Raji (cell line): ENCODE results near the gene CLTCL1.

Source experiments
- POLR2A ChIP-seq: IDR thresholded peaks from 2 replicates; pipeline ENCODE4 v1.6.1; 2011; ENCODE audit warnings: low read depth, low read length, control low read depth; ENCODE audit not compliant: insufficient read depth

Gene CLTCL1

DNA sequence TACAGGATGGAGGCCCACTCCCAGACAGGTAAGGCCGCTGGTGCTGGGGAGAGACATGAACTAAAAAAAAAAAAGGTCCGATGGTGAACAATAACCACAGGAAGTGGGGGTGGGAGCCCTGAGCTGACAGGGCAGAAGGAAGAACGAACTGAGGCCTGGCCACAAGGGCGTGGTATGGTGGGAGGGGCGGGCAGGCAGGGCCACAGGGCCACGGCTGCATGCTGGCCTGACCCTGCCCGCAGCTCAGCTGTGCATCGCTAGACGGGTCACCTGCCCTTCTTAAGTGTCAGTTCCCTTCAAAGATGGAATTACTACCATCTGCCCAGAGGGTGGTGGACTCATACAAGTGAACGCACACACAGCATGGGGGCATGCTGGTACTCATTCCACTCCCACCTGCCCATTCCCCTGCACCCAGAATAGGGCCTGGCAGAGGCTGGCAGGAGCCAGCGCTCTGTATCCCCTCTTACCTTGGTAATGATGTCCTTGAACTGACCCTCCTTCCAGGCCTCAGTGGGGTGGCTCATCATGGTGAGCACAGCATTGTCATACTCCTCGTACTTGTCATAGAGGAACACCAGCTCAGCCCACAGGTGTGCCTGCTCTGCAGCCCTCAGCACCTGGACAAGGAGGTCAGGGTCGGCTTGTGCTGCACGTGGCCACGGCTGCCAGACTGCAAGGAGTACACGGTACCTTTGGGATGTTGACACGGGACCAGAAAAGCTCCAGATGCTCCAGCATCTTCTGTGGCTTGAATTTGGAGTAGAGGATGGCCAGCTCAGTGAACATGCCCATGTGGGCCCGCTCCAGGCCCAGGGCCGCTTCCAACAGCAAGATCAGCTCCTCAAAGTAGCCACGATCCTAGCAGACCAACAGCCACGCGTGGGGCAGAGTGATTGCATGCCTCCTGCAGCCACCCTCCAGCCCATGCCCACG, 95.5 kb downstream of the CLTCL1 start:
- TF ChIP-seq POLR2A, result no peak

DNA sequence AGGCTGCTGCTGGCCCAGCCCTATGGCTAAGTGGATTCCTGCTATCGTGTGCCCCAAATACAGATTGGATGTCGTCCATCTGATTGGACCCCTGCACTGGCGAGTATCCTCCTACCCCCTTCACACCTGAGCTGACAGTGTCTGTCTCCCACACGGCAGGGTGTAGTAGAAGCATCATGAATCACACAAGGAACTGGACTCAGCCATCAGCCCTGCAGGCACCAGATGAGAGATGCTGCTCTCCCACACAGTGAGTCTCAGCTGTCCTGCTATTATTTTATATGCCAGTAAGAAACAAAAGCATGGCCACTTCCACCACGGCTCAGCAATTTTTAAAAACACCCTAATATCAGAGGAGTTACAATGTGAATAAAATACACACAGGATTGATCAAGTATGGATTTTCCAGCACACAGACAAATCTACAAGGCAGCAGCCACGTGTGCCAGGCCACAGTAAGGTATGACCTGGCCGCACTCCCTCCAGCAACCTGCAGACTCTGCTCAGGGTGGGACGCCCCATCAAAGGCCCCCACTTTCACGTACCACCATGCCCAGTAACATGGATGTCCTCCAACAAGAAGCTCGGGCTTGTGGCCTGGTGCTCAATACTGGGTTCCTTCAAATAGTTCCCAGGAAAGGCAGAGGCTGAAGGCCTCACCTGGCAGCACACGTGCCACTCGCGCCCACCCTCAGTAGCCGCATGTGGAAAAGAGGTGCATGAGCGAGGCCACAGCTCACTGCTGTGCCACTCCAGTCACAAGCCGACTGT, 96.6 kb downstream of the CLTCL1 start:
- no peak for TF ChIP-seq POLR2A

GRCh38 chr22:19193879-19194278, 97.6 kb downstream of the CLTCL1 start:
- TF ChIP-seq POLR2A, result no peak

- no peak for TF ChIP-seq POLR2A
Observed at GRCh38 chr22:19187716-19188563, 103.6 kb downstream of the CLTCL1 start.

DNA sequence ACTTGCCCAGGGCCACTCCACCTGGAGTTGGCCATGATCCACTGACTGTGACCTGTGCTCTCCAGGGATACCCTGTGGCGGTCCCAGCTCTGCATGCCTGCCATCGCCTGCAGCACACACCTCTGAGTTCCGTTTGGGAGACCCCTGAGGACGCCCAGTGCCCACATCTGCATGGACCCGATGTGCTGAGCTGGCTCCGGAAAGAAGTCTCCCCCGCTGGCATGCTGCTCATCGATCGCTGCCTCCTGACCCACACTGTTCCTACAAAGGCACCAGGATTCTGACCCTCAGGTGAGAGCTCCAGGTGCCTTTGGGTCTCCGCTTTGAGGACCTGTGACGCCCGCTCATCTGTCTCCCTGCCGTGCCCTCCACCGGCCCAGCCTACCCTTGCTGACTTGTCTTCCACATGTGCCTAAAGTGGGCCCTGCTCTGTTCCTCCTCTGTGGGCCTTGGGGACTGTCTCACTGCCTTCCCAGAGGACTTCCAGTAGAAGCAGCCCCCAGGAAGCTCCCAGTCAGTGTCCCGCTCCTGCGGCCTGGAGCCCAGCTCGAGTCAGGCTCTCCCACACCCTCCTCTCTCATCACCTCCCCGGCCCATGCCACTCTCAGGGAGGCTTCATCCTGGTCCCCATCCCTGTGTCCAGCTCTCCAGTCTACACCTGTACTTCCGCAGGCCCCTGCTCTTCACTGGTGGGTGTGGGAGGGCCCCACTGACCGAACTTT, 107.1 kb downstream of the CLTCL1 start:
- no peak for TF ChIP-seq POLR2A

DNA sequence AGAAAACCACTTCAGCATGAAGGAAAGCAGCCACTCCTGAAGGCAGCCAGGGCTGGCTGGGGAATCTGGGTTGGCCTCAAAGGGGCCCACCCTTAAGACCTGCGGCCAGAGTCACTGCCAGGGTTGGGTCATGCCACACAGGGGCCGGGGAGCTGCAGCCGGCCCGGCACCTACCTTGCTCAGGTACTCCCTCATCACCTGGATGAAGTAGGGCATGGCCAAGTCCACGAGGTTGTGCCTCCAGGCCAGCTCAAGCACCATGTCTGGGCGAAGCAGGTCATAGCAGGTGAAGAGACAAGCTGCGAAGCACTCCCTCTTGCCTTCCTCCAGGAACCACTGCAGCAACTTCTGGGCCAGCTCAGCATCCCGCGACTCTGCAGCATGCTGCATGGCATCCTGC, 108.3 kb downstream of the CLTCL1 start:
- TF ChIP-seq POLR2A, result no peak

GRCh38 chr22:19182472-19183157, 108.9 kb downstream of the CLTCL1 start:
- TF ChIP-seq POLR2A, result no peak

DNA sequence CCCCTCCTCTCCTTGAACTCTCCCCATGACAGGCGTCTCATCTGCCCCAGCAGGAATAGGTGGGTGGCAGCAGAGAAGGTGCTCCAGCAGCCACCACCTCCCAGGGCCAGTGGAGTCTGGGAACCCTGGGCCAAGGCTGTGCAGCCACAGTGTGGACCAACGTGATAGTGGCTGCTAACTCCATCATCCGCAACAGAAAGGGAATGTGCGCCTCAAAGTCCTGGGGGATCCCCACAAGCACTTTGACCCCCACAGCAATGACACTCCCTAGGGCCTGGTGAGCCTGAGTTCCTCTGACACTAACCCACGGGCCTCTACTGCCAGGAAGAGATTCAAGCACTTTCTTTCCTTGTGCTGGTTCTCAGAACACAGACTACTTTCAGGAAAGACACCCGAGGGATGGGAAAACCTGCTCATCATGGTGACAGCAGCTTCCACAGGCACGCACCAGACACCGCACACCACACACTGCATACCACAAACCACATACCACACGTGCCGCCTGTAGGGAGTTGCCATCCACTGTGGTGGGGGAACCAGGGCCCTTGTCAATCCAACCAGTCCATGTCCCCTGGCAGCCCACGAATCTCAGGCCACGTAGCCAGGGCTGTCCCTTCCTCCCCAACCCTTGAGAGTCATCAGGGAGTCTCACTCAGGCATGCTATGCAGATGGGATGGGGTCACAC, 109.6 kb downstream of the CLTCL1 start:
- no peak for TF ChIP-seq POLR2A

DNA sequence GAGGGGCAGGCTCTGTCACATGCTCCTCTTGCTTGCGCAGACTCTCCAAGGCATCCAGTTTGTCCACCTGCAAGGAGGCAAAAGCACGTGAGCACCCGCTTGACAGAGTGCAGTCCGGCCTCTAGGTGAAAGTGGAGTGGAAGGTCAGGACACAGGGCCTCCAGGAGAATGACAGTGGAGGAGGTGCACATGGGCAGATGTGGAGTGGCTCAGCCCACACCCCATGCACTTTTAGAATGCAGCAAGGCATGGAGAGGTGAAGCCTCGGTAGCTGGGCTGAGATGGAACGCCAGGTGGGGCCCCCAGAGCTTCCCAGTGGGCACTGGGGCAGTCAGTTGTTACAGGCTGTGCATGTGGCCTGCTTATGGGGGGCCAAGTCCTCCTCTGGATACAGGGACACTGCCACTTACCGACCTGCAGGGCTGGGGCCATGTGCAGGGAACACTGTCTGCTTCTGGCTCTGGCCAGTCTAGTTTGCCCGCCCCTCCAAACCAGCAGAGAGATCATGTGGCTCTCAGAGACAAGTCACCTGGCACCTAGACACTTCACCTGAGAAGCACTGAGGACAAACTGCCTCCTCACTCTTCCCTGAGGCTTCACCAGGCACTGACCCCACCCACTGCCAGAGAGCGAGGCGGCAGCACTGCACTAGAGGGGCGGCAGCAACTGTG, 110.6 kb downstream of the CLTCL1 start:
- TF ChIP-seq POLR2A, result no peak

- no peak for TF ChIP-seq POLR2A
Observed at GRCh38 chr22:19180234-19180633, 111.3 kb downstream of the CLTCL1 start.

DNA sequence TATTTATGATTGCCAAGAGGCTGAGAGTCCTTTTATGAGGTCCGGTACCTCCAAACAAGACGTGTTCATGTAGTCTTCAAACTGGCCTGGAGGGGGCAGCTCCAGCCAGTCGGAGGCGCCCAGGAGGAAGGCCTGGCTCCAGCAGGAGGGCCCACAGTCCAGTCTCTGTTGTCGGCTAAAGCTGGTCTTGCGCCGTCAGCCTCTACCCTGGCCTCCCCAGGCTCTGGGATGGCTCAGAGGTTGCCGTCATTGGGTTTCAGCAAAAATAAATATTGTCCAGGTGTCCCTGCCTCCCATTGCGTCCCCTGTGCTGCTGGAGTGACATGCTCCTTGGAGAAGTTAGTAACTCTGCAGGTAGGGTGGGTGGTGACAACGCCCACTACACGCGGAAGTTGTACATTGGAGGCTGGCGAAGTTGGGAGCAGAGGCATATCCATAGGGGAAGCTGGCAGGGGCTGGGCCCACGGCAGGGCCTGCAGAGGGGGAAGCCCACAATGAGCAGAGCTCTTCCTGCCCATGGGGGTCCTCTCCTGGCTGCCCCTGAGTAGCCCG, 111.9 kb downstream of the CLTCL1 start:
- no peak for TF ChIP-seq POLR2A

GRCh38 chr22:19178657-19179496, 112.6 kb downstream of the CLTCL1 start, which contains the start of gene SLC25A1:
Gene SLC25A1, minus strand, starts transcription at chr22:19178736. Its CDS starts 63 bp downstream, at chr22:19178673.
- peak; percentile 84 for TF ChIP-seq POLR2A
